Measurements from ENCODE around the gene LARGE1. TPM values are rescaled to one million over a fixed set of nuclear protein-coding genes. Genes with fewer than 3 reads are reported as not detected.

The LARGE1 gene
- total RNA-seq, 2 donors from 2014 or later = 48.7 to 94.4 TPM

GRCh38 chr22:33529424-33530113 is 390.7 kb downstream of the LARGE1 start:
- intact Hi-C loops (cut with DNase I) = no loop called here
- no peak for DNase-seq (ENCODE audit: low spot score)

GRCh38 chr22:33528183-33528582 is 392.1 kb downstream of the LARGE1 start:
- intact Hi-C loops (cut with DNase I) = no loop called here
- DNase-seq (ENCODE audit: low spot score) = no peak

- intact Hi-C loops (cut with DNase I) = no loop called here
- no peak for DNase-seq (ENCODE audit: low spot score)
Measured at GRCh38 chr22:33526434-33527107, 393.7 kb downstream of the LARGE1 start.

GRCh38 chr22:33524511-33525260 is 395.6 kb downstream of the LARGE1 start:
- intact Hi-C loops (cut with DNase I) = loop anchor here in 1 of 2 donors (5.0 kb wide), 1 partner anchor 683 kb away; no protein-coding TSS in a partner anchor
- no peak for DNase-seq (ENCODE audit: low spot score)

GRCh38 chr22:33521879-33522665 is 398.2 kb downstream of the LARGE1 start:
- intact Hi-C loops (cut with DNase I) = loop anchor here in 1 of 2 donors (5.0 kb wide), 1 partner anchor 685 kb away; no protein-coding TSS in a partner anchor
- DNase-seq (ENCODE audit: low spot score) = no peak

- intact Hi-C loops (cut with DNase I) = loop anchor here in 1 of 2 donors (5.0 kb wide), 1 partner anchor 686 kb away; no protein-coding TSS in a partner anchor
- no peak for DNase-seq (ENCODE audit: low spot score)
Measured at GRCh38 chr22:33520904-33521780, 399.1 kb downstream of the LARGE1 start.

- intact Hi-C loops (cut with DNase I) = loop anchor here (5.0 kb wide), 2 partner anchors 402 to 687 kb away; partner anchors contain the start of gene LARGE1 (in 1 of the 2)
- no peak for DNase-seq (ENCODE audit: low spot score)
Measured at GRCh38 chr22:33519974-33520903, 400.0 kb downstream of the LARGE1 start.

GRCh38 chr22:33519071-33519973 is 401.0 kb downstream of the LARGE1 start:
- intact Hi-C loops (cut with DNase I) = loop anchor here in 1 of 2 donors (5.0 kb wide), 1 partner anchor 403 kb away; the partner anchor contains the start of gene LARGE1

GRCh38 chr22:33518405-33518804 is 401.9 kb downstream of the LARGE1 start:
- intact Hi-C loops (cut with DNase I) = loop anchor here in 1 of 2 donors (5.0 kb wide), 1 partner anchor 404 kb away; the partner anchor contains the start of gene LARGE1
- no peak for DNase-seq (ENCODE audit: low spot score)

More at GRCh38 chr22:33519071-33519973, 401.0 kb downstream of the LARGE1 start:
- DNase-seq (ENCODE audit: low spot score) = peak; percentile 86

- no peak for DNase-seq (ENCODE audit: low spot score)
- intact Hi-C loops (cut with DNase I) = loop anchor here in 1 of 2 donors (5.0 kb wide), 1 partner anchor 407 kb away; the partner anchor contains the start of gene LARGE1
Measured at GRCh38 chr22:33515795-33516194, 404.5 kb downstream of the LARGE1 start.

- intact Hi-C loops (cut with DNase I) = no loop called here
- DNase-seq (ENCODE audit: low spot score) = no peak
Measured at GRCh38 chr22:33513388-33514338, 406.6 kb downstream of the LARGE1 start.

- intact Hi-C loops (cut with DNase I) = no loop called here
Measured at GRCh38 chr22:33512908-33513307, 407.4 kb downstream of the LARGE1 start.

GRCh38 chr22:33510429-33510904 is 409.8 kb downstream of the LARGE1 start:
- intact Hi-C loops (cut with DNase I) = no loop called here
- no peak for DNase-seq (ENCODE audit: low spot score)

More at GRCh38 chr22:33512908-33513307, 407.4 kb downstream of the LARGE1 start:
- no peak for DNase-seq (ENCODE audit: low spot score)

GRCh38 chr22:33504941-33505625 is 415.2 kb downstream of the LARGE1 start:
- intact Hi-C loops (cut with DNase I) = no loop called here
- DNase-seq (ENCODE audit: low spot score) = no peak
